HUES48 (cell line): ENCODE measurements around the gene SMTNL1.

ENCODE experiments used
- H3K27ac ChIP-seq: one replicate; pipeline ENCODE4 v1.7.0; 2013; ENCODE audit warnings: low read depth, low read length, inconsistent platforms
- H3K27me3 ChIP-seq: 2 replicates; pipeline ENCODE4 v1.6.1; 2013; ENCODE audit warnings: mild to moderate bottlenecking, low read length; ENCODE audit not compliant: control insufficient read depth, insufficient read depth
- H3K36me3 ChIP-seq: 2 replicates; pipeline ENCODE4 v1.6.1; 2013; ENCODE audit warnings: low read length; ENCODE audit not compliant: control insufficient read depth, insufficient read depth
- H3K4me1 ChIP-seq: 2 replicates; pipeline ENCODE4 v1.6.1; 2013; ENCODE audit warnings: mild to moderate bottlenecking, low read length; ENCODE audit not compliant: control insufficient read depth, insufficient read depth
- H3K4me3 ChIP-seq: 2 replicates; pipeline ENCODE4 v1.5.1; 2013; ENCODE audit warnings: mild to moderate bottlenecking, low read depth, low read length
- H3K9ac ChIP-seq: 2 replicates; pipeline ENCODE4 v1.6.1; 2013; ENCODE audit warnings: mild to moderate bottlenecking, low read depth, low read length, moderate library complexity
- H3K9me3 ChIP-seq: 2 replicates; pipeline ENCODE4 v1.6.1; 2013; ENCODE audit warnings: low read length; ENCODE audit not compliant: control insufficient read depth, insufficient read depth

The SMTNL1 gene

DNA sequence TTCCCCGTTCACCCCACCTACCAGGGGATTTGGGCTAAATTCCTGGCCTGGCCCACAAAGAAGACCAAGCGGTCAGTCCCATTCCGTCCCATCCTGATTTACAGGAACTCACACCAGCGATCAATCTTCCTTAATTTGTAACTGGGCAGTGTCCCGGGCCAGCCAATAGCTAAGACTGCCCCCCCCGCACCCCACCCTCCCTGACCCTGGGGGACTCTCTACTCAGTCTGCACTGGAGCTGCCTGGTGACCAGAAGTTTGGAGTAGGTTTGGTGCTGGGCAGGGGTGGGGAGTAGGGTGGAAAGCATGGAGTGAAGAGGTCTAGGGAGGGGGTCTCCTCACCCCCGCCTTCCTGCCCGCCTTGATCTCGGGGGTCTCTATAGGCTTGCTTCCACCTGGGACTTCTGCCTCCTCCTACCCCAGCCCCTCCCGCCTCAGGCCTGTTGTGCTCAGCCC is 60.1 kb downstream of the SMTNL1 start, which contains the start of gene SERPING1:
Gene SERPING1, plus strand, starts transcription at position 225 of the 455 bp plus-strand sequence. CDS start 586 bp downstream, outside the sequence.
- Histone ChIP-seq H3K36me3 (peaks cover 5% of the 10 kb centered on the region; the same call in 1 of the 2 replicates), H3K9ac (peak within 1 kb of the TSS; percentile 44), H3K27me3 (no peaks in the 10 kb centered on the region), H3K9me3 (no peaks in the 10 kb centered on the region), H3K4me3 (peak within 1 kb of the TSS; percentile 61), H3K4me1 (peaks cover 20% of the 10 kb centered on the region), H3K27ac (peak within 1 kb of the TSS; percentile 78)

DNA sequence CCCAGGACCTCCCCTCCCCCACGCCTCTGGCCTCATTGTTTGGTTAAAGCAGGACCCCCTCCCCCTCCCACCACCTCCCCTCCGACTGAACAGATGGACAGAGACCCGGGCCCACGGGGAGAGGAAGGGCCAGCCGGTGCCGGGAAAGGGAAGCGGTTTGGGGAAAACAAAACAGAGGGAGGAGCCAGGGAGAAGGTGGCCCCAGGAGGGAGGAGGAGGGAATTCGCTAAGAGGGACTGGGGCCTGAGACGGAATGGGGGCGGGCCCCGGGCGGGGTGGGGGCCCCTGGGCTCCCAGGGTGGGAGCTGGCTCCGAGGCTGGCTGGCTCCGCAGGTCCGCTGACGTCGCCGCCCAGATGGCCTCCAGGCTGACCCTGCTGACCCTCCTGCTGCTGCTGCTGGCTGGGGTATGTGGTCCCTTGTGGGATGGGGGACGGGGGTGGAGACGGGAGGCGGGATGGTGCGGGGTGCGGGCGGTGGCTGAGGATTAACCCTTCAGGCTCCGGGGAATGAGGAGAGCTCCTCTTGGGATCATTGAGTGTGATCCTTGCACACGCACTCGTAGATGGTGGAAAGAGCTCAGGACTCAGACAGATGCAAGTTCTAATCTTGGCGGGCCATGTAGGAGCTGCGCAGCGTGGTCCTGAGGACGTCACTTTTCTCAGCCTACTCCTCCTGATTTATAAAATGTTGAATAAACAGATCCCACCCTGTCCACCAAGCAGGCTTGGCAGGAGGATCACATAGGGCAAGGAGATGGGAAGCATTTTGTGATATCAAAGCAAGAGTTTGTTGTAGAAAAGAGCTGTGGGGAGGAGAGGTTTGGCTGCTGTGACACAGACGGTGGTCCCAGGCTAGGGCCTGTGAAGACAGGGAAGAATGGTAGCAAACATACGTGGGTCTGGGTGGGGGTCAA is 60.8 kb downstream of the SMTNL1 start:
- H3K27me3 ChIP-seq = no peaks in the 10 kb centered on the region
- peak overlapping the region; percentile 78 for H3K27ac ChIP-seq
- H3K36me3 ChIP-seq = peaks cover 5% of the 10 kb centered on the region; the same call in 1 of the 2 replicates
- no peaks in the 10 kb centered on the region for H3K9me3 ChIP-seq
- peaks cover 20% of the 10 kb centered on the region for H3K4me1 ChIP-seq
- no peak overlapping the region for H3K9ac ChIP-seq
- peak overlapping the region; percentile 61 for H3K4me3 ChIP-seq

DNA sequence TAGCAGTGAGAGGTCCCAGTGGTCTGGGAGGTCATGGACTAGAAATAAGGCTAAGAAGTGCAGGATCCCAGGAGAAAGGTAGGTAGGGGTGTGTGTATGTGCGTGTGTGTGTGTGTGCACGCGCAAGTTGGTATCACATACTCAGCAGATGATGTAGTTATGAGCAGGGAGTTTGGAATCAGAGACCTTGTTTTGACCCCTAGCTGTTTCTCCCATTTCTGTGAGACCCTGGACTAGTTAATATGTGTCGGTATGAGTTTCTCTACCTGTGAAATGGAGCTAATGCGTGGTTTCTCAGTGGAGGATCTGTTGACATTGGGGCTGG is 61.4 kb downstream of the SMTNL1 start:
- peak overlapping the region; percentile 61 for H3K4me3 ChIP-seq
- no peaks in the 10 kb centered on the region for H3K27me3 ChIP-seq
- peak overlapping the region; percentile 78 for H3K27ac ChIP-seq
- H3K9me3 ChIP-seq = no peaks in the 10 kb centered on the region
- H3K9ac ChIP-seq = no peak overlapping the region
- H3K4me1 ChIP-seq = peaks cover 20% of the 10 kb centered on the region
- H3K36me3 ChIP-seq = peaks cover 5% of the 10 kb centered on the region; the same call in 1 of the 2 replicates

DNA sequence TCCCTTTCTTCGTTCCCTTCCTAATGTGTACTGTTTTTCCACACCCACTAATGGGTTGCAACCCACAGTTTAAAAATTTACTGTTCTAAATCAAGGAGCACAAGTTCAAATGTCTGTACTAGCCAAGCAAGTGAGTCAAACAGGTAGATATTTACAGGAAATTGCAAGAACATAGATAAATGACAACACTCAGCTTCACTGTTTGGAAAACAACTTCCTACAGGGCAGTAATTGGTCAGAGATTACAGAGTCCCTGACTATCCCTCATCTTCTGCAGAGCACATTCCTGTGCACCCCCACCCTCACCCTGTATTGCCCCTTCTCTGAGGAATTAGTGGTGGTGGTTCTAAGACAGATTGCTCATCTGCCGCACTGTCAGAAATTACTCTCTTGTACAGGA is 62.0 kb downstream of the SMTNL1 start:
- no peaks in the 10 kb centered on the region for H3K9me3 ChIP-seq
- H3K36me3 ChIP-seq = peaks cover 5% of the 10 kb centered on the region; the same call in 1 of the 2 replicates
- H3K27me3 ChIP-seq = no peaks in the 10 kb centered on the region
- peak overlapping the region; percentile 3 for H3K27ac ChIP-seq
- no peak overlapping the region for H3K9ac ChIP-seq
- no peak overlapping the region for H3K4me3 ChIP-seq
- H3K4me1 ChIP-seq = peaks cover 20% of the 10 kb centered on the region
